ENCODE measurements around the gene RSPRY1.

The RSPRY1 gene

GRCh38 chr16:57224651-57225335 is 38.7 kb downstream of the RSPRY1 start:
- Mint-ChIP-seq H3K4me3 (no peak overlapping the region), H3K4me1 (no peaks in the 10 kb centered on the region)

GRCh38 chr16:57225978-57226377 is 39.8 kb downstream of the RSPRY1 start:
- Mint-ChIP-seq H3K9me3 (no peaks in the 10 kb centered on the region), H3K4me1 (no peaks in the 10 kb centered on the region), H3K27ac (no peak overlapping the region), H3K27me3 (no peaks in the 10 kb centered on the region), H3K4me3 (no peak overlapping the region)
- ATAC-seq (no peak), DNase-seq (no peak)

More at GRCh38 chr16:57224651-57225335, 38.7 kb downstream of the RSPRY1 start:
- no peak for DNase-seq
- no peaks in the 10 kb centered on the region for H3K9me3 Mint-ChIP-seq
- no peak overlapping the region for H3K27ac Mint-ChIP-seq
- no peaks in the 10 kb centered on the region for H3K27me3 Mint-ChIP-seq
- no peak for ATAC-seq

GRCh38 chr16:57226701-57227621 is 40.8 kb downstream of the RSPRY1 start:
- ATAC-seq = no peak
- DNase-seq = no peak
- H3K4me3 Mint-ChIP-seq = no peak overlapping the region
- H3K27me3 Mint-ChIP-seq = no peaks in the 10 kb centered on the region
- no peaks in the 10 kb centered on the region for H3K9me3 Mint-ChIP-seq
- H3K4me1 Mint-ChIP-seq = no peaks in the 10 kb centered on the region
- H3K27ac Mint-ChIP-seq = peak overlapping the region in 1 of 2 donors; percentile 46

- no peak for DNase-seq
- no peak overlapping the region for H3K4me3 Mint-ChIP-seq
- H3K27me3 Mint-ChIP-seq = no peaks in the 10 kb centered on the region
- no peak overlapping the region for H3K27ac Mint-ChIP-seq
- no peak for ATAC-seq
- no peaks in the 10 kb centered on the region for H3K4me1 Mint-ChIP-seq
- H3K9me3 Mint-ChIP-seq = no peaks in the 10 kb centered on the region
These were observed 43.0 kb downstream of the RSPRY1 start for GRCh38 chr16:57229079-57229478.

GRCh38 chr16:57231821-57232350 is 45.8 kb downstream of the RSPRY1 start:
- Mint-ChIP-seq H3K4me1 (peaks cover 12% of the 10 kb centered on the region), H3K27me3 (no peaks in the 10 kb centered on the region), H3K9me3 (no peaks in the 10 kb centered on the region), H3K4me3 (no peak overlapping the region), H3K27ac (no peak overlapping the region)
- no peak for DNase-seq
- no peak for ATAC-seq

GRCh38 chr16:57233944-57234706 is 48.0 kb downstream of the RSPRY1 start:
- no peak overlapping the region for H3K27ac Mint-ChIP-seq
- no peak for ATAC-seq
- peaks cover 12% of the 10 kb centered on the region for H3K4me1 Mint-ChIP-seq
- H3K9me3 Mint-ChIP-seq = no peaks in the 10 kb centered on the region
- no peaks in the 10 kb centered on the region for H3K27me3 Mint-ChIP-seq
- DNase-seq = no peak
- no peak overlapping the region for H3K4me3 Mint-ChIP-seq

GRCh38 chr16:57234707-57235092 is 48.6 kb downstream of the RSPRY1 start:
- H3K27ac Mint-ChIP-seq = peak overlapping the region in 1 of 2 donors; percentile 29
- DNase-seq (no peak), ATAC-seq (no peak)
- peaks cover 12% of the 10 kb centered on the region for H3K4me1 Mint-ChIP-seq
- no peaks in the 10 kb centered on the region for H3K27me3 Mint-ChIP-seq
- H3K9me3 Mint-ChIP-seq = no peaks in the 10 kb centered on the region
- H3K4me3 Mint-ChIP-seq = no peak overlapping the region

- Mint-ChIP-seq H3K4me1 (peaks cover 12% of the 10 kb centered on the region), H3K27me3 (no peaks in the 10 kb centered on the region), H3K9me3 (no peaks in the 10 kb centered on the region), H3K4me3 (no peak overlapping the region), H3K27ac (peak overlapping the region; percentile 29 to 63)
- DNase-seq (no peak), ATAC-seq (peak; percentile 78)
These were observed 49.2 kb downstream of the RSPRY1 start for GRCh38 chr16:57235128-57236021.

- no peak overlapping the region for H3K4me3 Mint-ChIP-seq
- H3K27ac Mint-ChIP-seq = peak overlapping the region in 1 of 2 donors; percentile 63
- no peaks in the 10 kb centered on the region for H3K27me3 Mint-ChIP-seq
- H3K4me1 Mint-ChIP-seq = peaks cover 17% of the 10 kb centered on the region
- ATAC-seq (no peak), DNase-seq (no peak)
- H3K9me3 Mint-ChIP-seq = no peaks in the 10 kb centered on the region
These were observed 49.9 kb downstream of the RSPRY1 start for GRCh38 chr16:57236022-57236350.

- ATAC-seq (no peak), DNase-seq (no peak)
- Mint-ChIP-seq H3K27me3 (no peaks in the 10 kb centered on the region), H3K9me3 (no peaks in the 10 kb centered on the region), H3K27ac (no peak overlapping the region), H3K4me3 (no peak overlapping the region), H3K4me1 (peaks cover 17% of the 10 kb centered on the region)
These were observed 52.6 kb downstream of the RSPRY1 start for GRCh38 chr16:57238682-57239081.

- DNase-seq = no peak
- no peak overlapping the region for H3K27ac Mint-ChIP-seq
- ATAC-seq = peak; percentile 84
- no peaks in the 10 kb centered on the region for H3K9me3 Mint-ChIP-seq
- no peaks in the 10 kb centered on the region for H3K27me3 Mint-ChIP-seq
- no peak overlapping the region for H3K4me3 Mint-ChIP-seq
- H3K4me1 Mint-ChIP-seq = peaks cover 21% of the 10 kb centered on the region
These were observed 53.0 kb downstream of the RSPRY1 start for GRCh38 chr16:57239107-57239506.

GRCh38 chr16:57240851-57241250 is 54.7 kb downstream of the RSPRY1 start:
- no peaks in the 10 kb centered on the region for H3K9me3 Mint-ChIP-seq
- H3K27ac Mint-ChIP-seq = no peak overlapping the region
- ATAC-seq (no peak), DNase-seq (no peak)
- no peaks in the 10 kb centered on the region for H3K27me3 Mint-ChIP-seq
- H3K4me1 Mint-ChIP-seq = peaks cover 26% of the 10 kb centered on the region
- no peak overlapping the region for H3K4me3 Mint-ChIP-seq

GRCh38 chr16:57242650-57243049 is 56.5 kb downstream of the RSPRY1 start:
- ATAC-seq (no peak), DNase-seq (no peak)
- Mint-ChIP-seq H3K27ac (no peak overlapping the region), H3K4me3 (no peak overlapping the region), H3K27me3 (no peaks in the 10 kb centered on the region), H3K9me3 (no peaks in the 10 kb centered on the region), H3K4me1 (peaks cover 26% of the 10 kb centered on the region)

GRCh38 chr16:57244463-57244766 is 58.3 kb downstream of the RSPRY1 start:
- Mint-ChIP-seq H3K9me3 (no peaks in the 10 kb centered on the region), H3K27me3 (no peaks in the 10 kb centered on the region), H3K4me3 (peak overlapping the region; percentile 95), H3K27ac (peak overlapping the region; percentile 94 to 96), H3K4me1 (peaks cover 26% of the 10 kb centered on the region)
- ATAC-seq (no peak), DNase-seq (no peak)
